HEK293 (cell line): ENCODE data around the gene TPD52L1.

Experiments
- ZNF302 ChIP-seq: fragments of 450-650 bp; formaldehyde crosslinking; IDR thresholded peaks from 2 replicates; pipeline ENCODE4 v1.5.1; 2016; ENCODE audit warnings: missing biosample characterization, missing genetic modification characterization, low read depth
- TF ChIP-seq, protein P1 (sequence below): fragments of 450-650 bp; formaldehyde crosslinking; IDR thresholded peaks from 2 replicates; pipeline ENCODE4 v1.5.1; 2016; ENCODE audit warnings: missing biosample characterization, missing genetic modification characterization

DNA sequence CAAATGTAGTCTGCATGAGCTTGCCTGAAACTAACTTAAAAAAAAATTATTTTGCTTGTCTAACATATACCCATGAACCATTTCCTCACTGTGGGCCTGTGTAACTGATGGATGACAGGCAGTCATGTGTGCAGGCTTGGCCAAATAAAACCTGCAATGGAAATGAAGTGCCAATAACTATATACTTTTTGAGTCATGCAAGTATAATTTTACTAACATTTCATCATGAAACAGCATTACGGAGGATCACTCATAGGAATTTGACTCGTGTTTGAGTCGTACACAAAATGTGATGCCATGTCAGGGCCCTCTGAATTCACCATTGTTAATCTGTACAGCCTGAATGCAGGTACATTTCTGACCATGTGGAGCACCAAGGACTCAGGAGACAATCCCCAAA, 101.6 kb downstream of the TPD52L1 start:
- TF ChIP-seq ZNF302 = no peak
- TF ChIP-seq, protein P1, sequence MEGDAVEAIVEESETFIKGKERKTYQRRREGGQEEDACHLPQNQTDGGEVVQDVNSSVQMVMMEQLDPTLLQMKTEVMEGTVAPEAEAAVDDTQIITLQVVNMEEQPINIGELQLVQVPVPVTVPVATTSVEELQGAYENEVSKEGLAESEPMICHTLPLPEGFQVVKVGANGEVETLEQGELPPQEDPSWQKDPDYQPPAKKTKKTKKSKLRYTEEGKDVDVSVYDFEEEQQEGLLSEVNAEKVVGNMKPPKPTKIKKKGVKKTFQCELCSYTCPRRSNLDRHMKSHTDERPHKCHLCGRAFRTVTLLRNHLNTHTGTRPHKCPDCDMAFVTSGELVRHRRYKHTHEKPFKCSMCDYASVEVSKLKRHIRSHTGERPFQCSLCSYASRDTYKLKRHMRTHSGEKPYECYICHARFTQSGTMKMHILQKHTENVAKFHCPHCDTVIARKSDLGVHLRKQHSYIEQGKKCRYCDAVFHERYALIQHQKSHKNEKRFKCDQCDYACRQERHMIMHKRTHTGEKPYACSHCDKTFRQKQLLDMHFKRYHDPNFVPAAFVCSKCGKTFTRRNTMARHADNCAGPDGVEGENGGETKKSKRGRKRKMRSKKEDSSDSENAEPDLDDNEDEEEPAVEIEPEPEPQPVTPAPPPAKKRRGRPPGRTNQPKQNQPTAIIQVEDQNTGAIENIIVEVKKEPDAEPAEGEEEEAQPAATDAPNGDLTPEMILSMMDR (tag by site-specific recombination) = no peak
